HL-60 (cell line): ENCODE data around the gene MYRIP.

Experiments used
- DNase-seq, 2 experiments: peaks; one replicate each; pipeline ENCODE4 v3.0.0-alpha.2; 2010 to 2020; ENCODE audit warnings: low read depth in 1 of 2, low spot score in 1 of 2
- H3K27ac ChIP-seq: fragments of 250-450 bp; sonication (Bioruptor Pico); replicated peaks from 2 replicates; pipeline ENCODE4 v1.5.1; 2020; ENCODE audit warnings: mild to moderate bottlenecking, moderate library complexity
- H3K27me3 ChIP-seq: fragments of 250-450 bp; sonication (Bioruptor Pico); 2 replicates; pipeline ENCODE4 v1.5.1; 2021; ENCODE audit warnings: mild to moderate bottlenecking, moderate library complexity; ENCODE audit not compliant: insufficient read depth, poor library complexity, severe bottlenecking
- H3K4me3 ChIP-seq: replicated peaks from 2 replicates; pipeline ENCODE4 v1.5.1; 2011; ENCODE audit warnings: mild to moderate bottlenecking, control low read depth, low read length; ENCODE audit not compliant: insufficient read depth
- CTCF ChIP-seq: IDR thresholded peaks from one replicate; pipeline ENCODE4 v1.5.1; 2011; ENCODE audit warnings: low read length, control low read depth, inconsistent platforms; ENCODE audit not compliant: insufficient read depth
- GABPA ChIP-seq: IDR thresholded peaks from 2 replicates; pipeline ENCODE4 v1.6.1; 2012; ENCODE audit warnings: low read depth
- POLR2AphosphoS5 ChIP-seq: IDR thresholded peaks from 2 replicates; pipeline ENCODE4 v1.6.1; 2012; ENCODE audit warnings: low read depth
- REST ChIP-seq: IDR thresholded peaks from 2 replicates; pipeline ENCODE4 v1.6.1; 2012; ENCODE audit warnings: low read depth; ENCODE audit not compliant: insufficient replicate concordance
- SPI1 ChIP-seq: IDR thresholded peaks from 2 replicates; pipeline ENCODE4 v1.6.1; 2012; ENCODE audit warnings: low read depth, mild to moderate bottlenecking, borderline replicate concordance

Gene MYRIP

GRCh38 chr3:39927479-39927878, 118.1 kb downstream of the MYRIP start:
- peaks cover 3% of the 10 kb centered on the region for H3K27me3 ChIP-seq
- H3K4me3 ChIP-seq: no peak overlapping the region
- TF ChIP-seq POLR2AphosphoS5 (no peak), SPI1 (no peak), REST (no peak), CTCF (no peak), GABPA (no peak)
- H3K27ac ChIP-seq: no peak overlapping the region
- DNase-seq: no peak

- no peak for DNase-seq
- no peak for TF ChIP-seq SPI1
- no peak for TF ChIP-seq GABPA
- TF ChIP-seq POLR2AphosphoS5: no peak
- TF ChIP-seq CTCF: no peak
- no peak for TF ChIP-seq REST
- Histone ChIP-seq H3K27me3 (no peaks in the 10 kb centered on the region), H3K27ac (no peak overlapping the region), H3K4me3 (no peak overlapping the region)
These were observed 124.7 kb downstream of the MYRIP start for GRCh38 chr3:39933986-39934693.

- no peak overlapping the region for H3K27ac ChIP-seq
- no peak overlapping the region for H3K4me3 ChIP-seq
- H3K27me3 ChIP-seq: no peaks in the 10 kb centered on the region
- TF ChIP-seq POLR2AphosphoS5 (no peak), SPI1 (no peak), GABPA (no peak), CTCF (no peak), REST (no peak)
- no peak for DNase-seq
These were observed 125.3 kb downstream of the MYRIP start for GRCh38 chr3:39934696-39935095.
